Rectal smooth muscle tissue (tissue), 1 donor: ENCODE results near the gene PPM1F.
A peak's percentile ranks its signal among the peaks of the same experiment; 100 is the strongest.
"Not testable (repeated sequence)": the region's sequence is repeated elsewhere in the genome, so short reads cannot be mapped to it uniquely, and the experiment has no call there.

Source experiments
- H3K27ac ChIP-seq: one replicate; pipeline ENCODE4 v1.7.0; 2013; ENCODE audit warnings: low read depth, low read length, inconsistent platforms
- H3K27me3 ChIP-seq: one replicate; pipeline ENCODE4 v1.7.0; 2013; ENCODE audit warnings: low read length; ENCODE audit not compliant: control insufficient read depth, insufficient read depth
- H3K36me3 ChIP-seq: one replicate; pipeline ENCODE4 v1.7.0; 2013; ENCODE audit warnings: low read length; ENCODE audit not compliant: control insufficient read depth, insufficient read depth
- H3K4me1 ChIP-seq: one replicate; pipeline ENCODE4 v1.7.0; 2013; ENCODE audit warnings: low read length; ENCODE audit not compliant: control insufficient read depth, insufficient read depth
- H3K4me3 ChIP-seq: one replicate; pipeline ENCODE4 v1.7.0; 2013; ENCODE audit warnings: low read length
- H3K9ac ChIP-seq: one replicate; pipeline ENCODE4 v1.7.0; 2013; ENCODE audit warnings: low read length

PPM1F gene

GRCh38 chr22:21939935-21940334, 12.7 kb downstream of the PPM1F start:
- H3K9ac ChIP-seq, H3K27me3 ChIP-seq, H3K27ac ChIP-seq, H3K4me3 ChIP-seq, H3K36me3 ChIP-seq: not testable (repeated sequence)
- H3K4me1 ChIP-seq, result peaks cover 31% of the 10 kb centered on the region

- Histone ChIP-seq H3K4me3 (no peak overlapping the region), H3K27ac (peak overlapping the region; percentile 37), H3K27me3 (no peaks in the 10 kb centered on the region), H3K36me3 (peaks cover 3% of the 10 kb centered on the region), H3K9ac (no peak overlapping the region), H3K4me1 (peaks cover 31% of the 10 kb centered on the region)
Observed at GRCh38 chr22:21939461-21939913, 13.2 kb downstream of the PPM1F start.

- Histone ChIP-seq H3K27ac (peak overlapping the region; percentile 55), H3K27me3 (no peaks in the 10 kb centered on the region), H3K4me1 (peaks cover 31% of the 10 kb centered on the region), H3K36me3 (peaks cover 3% of the 10 kb centered on the region), H3K4me3 (no peak overlapping the region), H3K9ac (no peak overlapping the region)
Observed at GRCh38 chr22:21938906-21939305, 13.7 kb downstream of the PPM1F start.

- peak overlapping the region; percentile 94 for H3K27ac ChIP-seq
- peak overlapping the region; percentile 83 for H3K4me3 ChIP-seq
- H3K9ac ChIP-seq, result peak overlapping the region; percentile 50
- peaks cover 3% of the 10 kb centered on the region for H3K36me3 ChIP-seq
- H3K27me3 ChIP-seq, result no peaks in the 10 kb centered on the region
- H3K4me1 ChIP-seq, result peaks cover 31% of the 10 kb centered on the region
Observed at GRCh38 chr22:21938071-21938822, 14.4 kb downstream of the PPM1F start.

GRCh38 chr22:21937821-21938070, 14.9 kb downstream of the PPM1F start:
- Histone ChIP-seq H3K4me1 (peaks cover 28% of the 10 kb centered on the region), H3K9ac (no peak overlapping the region), H3K27ac (peak overlapping the region; percentile 94), H3K36me3 (peaks cover 4% of the 10 kb centered on the region), H3K4me3 (peak overlapping the region; percentile 83), H3K27me3 (no peaks in the 10 kb centered on the region)

GRCh38 chr22:21937041-21937820, 15.4 kb downstream of the PPM1F start:
- H3K36me3 ChIP-seq, result peaks cover 8% of the 10 kb centered on the region
- H3K4me3 ChIP-seq, result peak overlapping the region; percentile 83
- H3K27me3 ChIP-seq, result no peaks in the 10 kb centered on the region
- peaks cover 24% of the 10 kb centered on the region for H3K4me1 ChIP-seq
- H3K27ac ChIP-seq, result peak overlapping the region; percentile 94
- peak overlapping the region; percentile 37 for H3K9ac ChIP-seq

GRCh38 chr22:21936151-21936775, 16.4 kb downstream of the PPM1F start:
- H3K4me3 ChIP-seq, result no peak overlapping the region
- peaks cover 10% of the 10 kb centered on the region for H3K36me3 ChIP-seq
- H3K4me1 ChIP-seq, result peaks cover 21% of the 10 kb centered on the region
- H3K27ac ChIP-seq, result peak overlapping the region; percentile 94
- H3K27me3 ChIP-seq, result no peaks in the 10 kb centered on the region
- no peak overlapping the region for H3K9ac ChIP-seq

GRCh38 chr22:21933910-21934309, 18.7 kb downstream of the PPM1F start:
- Histone ChIP-seq H3K27ac (no peak overlapping the region), H3K9ac (no peak overlapping the region), H3K36me3 (peaks cover 18% of the 10 kb centered on the region), H3K4me1 (peaks cover 19% of the 10 kb centered on the region), H3K27me3 (no peaks in the 10 kb centered on the region), H3K4me3 (no peak overlapping the region)

GRCh38 chr22:21933413-21933812, 19.2 kb downstream of the PPM1F start:
- Histone ChIP-seq H3K4me1 (peaks cover 17% of the 10 kb centered on the region), H3K4me3 (no peak overlapping the region), H3K36me3 (peaks cover 18% of the 10 kb centered on the region), H3K27ac (no peak overlapping the region), H3K9ac (no peak overlapping the region), H3K27me3 (no peaks in the 10 kb centered on the region)

GRCh38 chr22:21932347-21932746, 20.3 kb downstream of the PPM1F start:
- H3K9ac ChIP-seq, result no peak overlapping the region
- peaks cover 11% of the 10 kb centered on the region for H3K4me1 ChIP-seq
- H3K27ac ChIP-seq, result no peak overlapping the region

GRCh38 chr22:21931056-21931455, 21.6 kb downstream of the PPM1F start:
- Histone ChIP-seq H3K4me1 (no peaks in the 10 kb centered on the region), H3K9ac (no peak overlapping the region), H3K4me3 (no peak overlapping the region), H3K36me3 (peaks cover 18% of the 10 kb centered on the region), H3K27ac (no peak overlapping the region), H3K27me3 (no peaks in the 10 kb centered on the region)

More at GRCh38 chr22:21932347-21932746, 20.3 kb downstream of the PPM1F start:
- Histone ChIP-seq H3K36me3 (peaks cover 18% of the 10 kb centered on the region), H3K4me3 (no peak overlapping the region), H3K27me3 (no peaks in the 10 kb centered on the region)

- H3K4me3 ChIP-seq, result no peak overlapping the region
- H3K36me3 ChIP-seq, result peaks cover 15% of the 10 kb centered on the region
- H3K27ac ChIP-seq, result no peak overlapping the region
- H3K27me3 ChIP-seq, result no peaks in the 10 kb centered on the region
- no peak overlapping the region for H3K9ac ChIP-seq
- H3K4me1 ChIP-seq, result no peaks in the 10 kb centered on the region
Observed at GRCh38 chr22:21929253-21929652, 23.4 kb downstream of the PPM1F start.
